Stimulated activated CD8-positive, alpha-beta memory T cell treated with anti-CD3 and anti-CD28 coated beads, Interleukin-12 subunit alpha, Interleukin-12 subunit beta, amount 100 ng/mL, for 4 hours (primary cell): ENCODE measurements around the gene ALG1.
"Not testable (repeated sequence)": the region's sequence is repeated elsewhere in the genome, so short reads cannot be mapped to it uniquely, and the experiment has no call there.

Experiments used
- DNase-seq: peaks from one replicate; pipeline ENCODE4 v3.0.0-alpha.2; 2020; ENCODE audit warnings: low read depth

ALG1 gene

GRCh38 chr16:5075637-5076036 lies 4.0 kb downstream of the ALG1 start:
- no peak for DNase-seq

- DNase-seq, result no peak
These were observed 5.7 kb downstream of the ALG1 start for GRCh38 chr16:5077304-5077703.

- DNase-seq, result no peak
These were observed 7.0 kb downstream of the ALG1 start for GRCh38 chr16:5078626-5079025.

- DNase-seq, result not testable (repeated sequence)
These were observed 8.8 kb downstream of the ALG1 start for GRCh38 chr16:5080461-5080860.

GRCh38 chr16:5080996-5081395 lies 9.4 kb downstream of the ALG1 start:
- DNase-seq, result not testable (repeated sequence)

GRCh38 chr16:5083646-5084045 lies 12.0 kb downstream of the ALG1 start:
- not testable (repeated sequence) for DNase-seq

- DNase-seq, result not testable (repeated sequence)
These were observed 12.6 kb downstream of the ALG1 start for GRCh38 chr16:5084099-5084731.

- not testable (repeated sequence) for DNase-seq
These were observed 13.2 kb downstream of the ALG1 start for GRCh38 chr16:5084802-5085201.

GRCh38 chr16:5085716-5086115 lies 14.1 kb downstream of the ALG1 start:
- DNase-seq, result not testable (repeated sequence)

GRCh38 chr16:5088086-5088790 lies 16.6 kb downstream of the ALG1 start:
- not testable (repeated sequence) for DNase-seq

GRCh38 chr16:5088936-5089335 lies 17.3 kb downstream of the ALG1 start:
- not testable (repeated sequence) for DNase-seq

GRCh38 chr16:5089911-5090555 lies 18.4 kb downstream of the ALG1 start:
- not testable (repeated sequence) for DNase-seq

- not testable (repeated sequence) for DNase-seq
These were observed 18.9 kb downstream of the ALG1 start for GRCh38 chr16:5090592-5090991.

- not testable (repeated sequence) for DNase-seq
These were observed 21.4 kb downstream of the ALG1 start for GRCh38 chr16:5093081-5093480.

- not testable (repeated sequence) for DNase-seq
These were observed 22.1 kb downstream of the ALG1 start for GRCh38 chr16:5093746-5094145.

GRCh38 chr16:5095145-5095830 lies 23.6 kb downstream of the ALG1 start:
- not testable (repeated sequence) for DNase-seq

GRCh38 chr16:5096437-5097060 lies 24.9 kb downstream of the ALG1 start:
- DNase-seq, result not testable (repeated sequence)

- peak; percentile 19 for DNase-seq
These were observed 25.4 kb downstream of the ALG1 start for GRCh38 chr16:5097061-5097469.

- DNase-seq, result peak; percentile 86
These were observed 26.0 kb downstream of the ALG1 start, which contains the start of gene EEF2KMT for GRCh38 chr16:5097470-5098220. EEF2KMT (minus strand) TSS chr16:5097795; CDS start chr16:5097739, 56 bp downstream.

- peak; percentile 92 for DNase-seq
These were observed 26.8 kb downstream of the ALG1 start for GRCh38 chr16:5098221-5099159.
